ENCODE measurements around the gene ALK.

Gene ALK

GRCh38 chr2:29375843-29376242 is 545.5 kb downstream of the ALK start:
- H3K27me3 ChIP-seq (ENCODE audit: insufficient read depth, low read length): no peaks in the 10 kb centered on the region
- TF ChIP-seq EZH2 (IDR thresholded peaks at IDR 0.05; ENCODE audit: borderline replicate concordance, low read length) (no peak), CTCF (IDR thresholded peaks at IDR 0.05; ENCODE audit: low read length) (no peak)

GRCh38 chr2:29374823-29375222 is 546.6 kb downstream of the ALK start:
- no peak overlapping the region for H3K27ac ChIP-seq (ENCODE audit: low read depth, low read length, poor library complexity, severe bottlenecking)
- no peaks in the 10 kb centered on the region for H3F3A ChIP-seq (ENCODE audit: insufficient read depth, low read length)
- no peaks in the 10 kb centered on the region for H3K9me3 ChIP-seq (ENCODE audit: low read length)
- no peaks in the 10 kb centered on the region for H3K9me2 ChIP-seq (ENCODE audit: low read depth, low read length)
- no peak overlapping the region for H3K4me2 ChIP-seq (ENCODE audit: low read length)
- H3K27me3 ChIP-seq (ENCODE audit: insufficient read depth, low read length): no peaks in the 10 kb centered on the region
- no peaks in the 10 kb centered on the region for H4K20me1 ChIP-seq (ENCODE audit: insufficient read depth, low read length)
- no peaks in the 10 kb centered on the region for H3K4me1 ChIP-seq (ENCODE audit: insufficient read depth, low read length, severe bottlenecking)
- H2AFZ ChIP-seq (ENCODE audit: low read length): no peak overlapping the region
- H3K4me3 ChIP-seq (ENCODE audit: low read depth, low read length, poor library complexity, severe bottlenecking): no peak overlapping the region
- no peak for TF ChIP-seq EZH2 (IDR thresholded peaks at IDR 0.05; ENCODE audit: borderline replicate concordance, low read length)
- TF ChIP-seq CTCF (IDR thresholded peaks at IDR 0.05; ENCODE audit: low read length): no peak
- H3K36me3 ChIP-seq (ENCODE audit: insufficient read depth, low read length): no peaks in the 10 kb centered on the region
- no peak overlapping the region for H3K9ac ChIP-seq (ENCODE audit: low read length)
- H3K79me2 ChIP-seq (ENCODE audit: insufficient read depth, low read length): no peaks in the 10 kb centered on the region

More at GRCh38 chr2:29375843-29376242, 545.5 kb downstream of the ALK start:
- H3K9me2 ChIP-seq (ENCODE audit: low read depth, low read length): no peaks in the 10 kb centered on the region
- H3K79me2 ChIP-seq (ENCODE audit: insufficient read depth, low read length): no peaks in the 10 kb centered on the region
- no peak overlapping the region for H3K27ac ChIP-seq (ENCODE audit: low read depth, low read length, poor library complexity, severe bottlenecking)
- H3K36me3 ChIP-seq (ENCODE audit: insufficient read depth, low read length): no peaks in the 10 kb centered on the region
- no peak overlapping the region for H2AFZ ChIP-seq (ENCODE audit: low read length)
- no peak overlapping the region for H3K4me3 ChIP-seq (ENCODE audit: low read depth, low read length, poor library complexity, severe bottlenecking)
- no peaks in the 10 kb centered on the region for H3F3A ChIP-seq (ENCODE audit: insufficient read depth, low read length)
- no peak overlapping the region for H3K4me2 ChIP-seq (ENCODE audit: low read length)
- no peak overlapping the region for H3K9ac ChIP-seq (ENCODE audit: low read length)
- H3K9me3 ChIP-seq (ENCODE audit: low read length): no peaks in the 10 kb centered on the region
- H4K20me1 ChIP-seq (ENCODE audit: insufficient read depth, low read length): no peaks in the 10 kb centered on the region
- no peaks in the 10 kb centered on the region for H3K4me1 ChIP-seq (ENCODE audit: insufficient read depth, low read length, severe bottlenecking)

GRCh38 chr2:29373870-29374269 is 547.5 kb downstream of the ALK start:
- Histone ChIP-seq H3F3A (ENCODE audit: insufficient read depth, low read length) (no peaks in the 10 kb centered on the region), H3K9me2 (ENCODE audit: low read depth, low read length) (no peaks in the 10 kb centered on the region), H3K27ac (ENCODE audit: low read depth, low read length, poor library complexity, severe bottlenecking) (no peak overlapping the region), H4K20me1 (ENCODE audit: insufficient read depth, low read length) (no peaks in the 10 kb centered on the region), H3K4me2 (ENCODE audit: low read length) (no peak overlapping the region), H3K4me3 (ENCODE audit: low read depth, low read length, poor library complexity, severe bottlenecking) (no peak overlapping the region), H3K36me3 (ENCODE audit: insufficient read depth, low read length) (no peaks in the 10 kb centered on the region), H3K79me2 (ENCODE audit: insufficient read depth, low read length) (no peaks in the 10 kb centered on the region), H3K27me3 (ENCODE audit: insufficient read depth, low read length) (no peaks in the 10 kb centered on the region), H2AFZ (ENCODE audit: low read length) (no peak overlapping the region), H3K9ac (ENCODE audit: low read length) (no peak overlapping the region), H3K9me3 (ENCODE audit: low read length) (no peaks in the 10 kb centered on the region), H3K4me1 (ENCODE audit: insufficient read depth, low read length, severe bottlenecking) (no peaks in the 10 kb centered on the region)
- TF ChIP-seq EZH2 (IDR thresholded peaks at IDR 0.05; ENCODE audit: borderline replicate concordance, low read length) (no peak), CTCF (IDR thresholded peaks at IDR 0.05; ENCODE audit: low read length) (no peak)
